ENCODE results near the gene HELT. TPM values are rescaled to one million over a fixed set of nuclear protein-coding genes. Genes with fewer than 3 reads are reported as not detected.

Gene HELT
- total RNA-seq, 1 donor from 2014 or later = not detected

DNA sequence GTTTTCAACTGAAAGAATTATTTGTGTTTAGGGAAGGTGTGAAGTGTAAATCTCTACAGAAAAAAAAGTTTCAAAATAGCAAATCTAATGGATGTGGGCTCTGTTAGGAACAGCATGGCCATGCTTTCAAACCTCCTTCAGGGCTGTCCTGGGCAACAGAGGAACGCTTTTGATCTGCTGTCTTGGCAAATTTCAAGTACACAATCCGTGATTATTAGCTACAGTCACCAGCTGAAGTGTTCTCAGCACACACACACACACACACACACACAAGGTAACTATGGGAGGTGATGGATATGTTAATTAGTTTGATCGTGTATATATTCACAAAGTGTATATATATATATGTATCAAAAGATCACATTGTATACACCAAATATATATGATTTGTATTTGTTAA is 40.5 kb upstream of the HELT start:
- no peaks in the 10 kb centered on the region for H3K36me3 Mint-ChIP-seq (ENCODE audit: insufficient read depth)
- TF ChIP-seq, protein P1, sequence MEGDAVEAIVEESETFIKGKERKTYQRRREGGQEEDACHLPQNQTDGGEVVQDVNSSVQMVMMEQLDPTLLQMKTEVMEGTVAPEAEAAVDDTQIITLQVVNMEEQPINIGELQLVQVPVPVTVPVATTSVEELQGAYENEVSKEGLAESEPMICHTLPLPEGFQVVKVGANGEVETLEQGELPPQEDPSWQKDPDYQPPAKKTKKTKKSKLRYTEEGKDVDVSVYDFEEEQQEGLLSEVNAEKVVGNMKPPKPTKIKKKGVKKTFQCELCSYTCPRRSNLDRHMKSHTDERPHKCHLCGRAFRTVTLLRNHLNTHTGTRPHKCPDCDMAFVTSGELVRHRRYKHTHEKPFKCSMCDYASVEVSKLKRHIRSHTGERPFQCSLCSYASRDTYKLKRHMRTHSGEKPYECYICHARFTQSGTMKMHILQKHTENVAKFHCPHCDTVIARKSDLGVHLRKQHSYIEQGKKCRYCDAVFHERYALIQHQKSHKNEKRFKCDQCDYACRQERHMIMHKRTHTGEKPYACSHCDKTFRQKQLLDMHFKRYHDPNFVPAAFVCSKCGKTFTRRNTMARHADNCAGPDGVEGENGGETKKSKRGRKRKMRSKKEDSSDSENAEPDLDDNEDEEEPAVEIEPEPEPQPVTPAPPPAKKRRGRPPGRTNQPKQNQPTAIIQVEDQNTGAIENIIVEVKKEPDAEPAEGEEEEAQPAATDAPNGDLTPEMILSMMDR (IDR thresholded peaks at IDR 0.05; ENCODE audit: unreplicated experiment) = no peak
- no peaks in the 10 kb centered on the region for H3K4me1 Mint-ChIP-seq (ENCODE audit: low read depth)
- H3K9me3 Mint-ChIP-seq (ENCODE audit: low read depth) = no peaks in the 10 kb centered on the region
- H3K4me3 Mint-ChIP-seq (ENCODE audit: low read depth) = no peak overlapping the region
- DNase-seq (ENCODE audit: low spot score, unreplicated experiment) = no peak
- peaks cover 21% of the 10 kb centered on the region for H3K27me3 Mint-ChIP-seq
- H3K27ac Mint-ChIP-seq = no peak overlapping the region

DNA sequence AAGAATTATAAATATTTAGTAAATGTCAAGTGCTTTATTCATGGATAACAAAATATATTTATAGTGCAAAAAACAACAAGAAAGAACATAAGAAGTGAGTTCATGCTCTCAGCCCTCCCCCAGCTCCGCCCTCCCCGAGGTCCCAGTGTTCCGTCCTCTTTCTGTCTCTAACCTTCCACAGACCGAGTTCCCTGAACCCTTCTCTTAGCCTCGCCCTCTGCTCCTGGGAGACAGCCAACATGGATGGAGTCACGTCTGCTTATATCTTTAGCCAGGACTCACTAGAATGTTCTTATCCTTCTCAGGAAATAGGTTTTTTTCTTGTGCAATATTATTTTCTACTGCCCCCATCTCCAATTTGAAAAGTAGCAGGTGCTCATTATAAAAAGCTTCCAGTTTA is 40.1 kb upstream of the HELT start:
- TF ChIP-seq, protein P1 (IDR thresholded peaks at IDR 0.05; ENCODE audit: unreplicated experiment) = no peak
- Mint-ChIP-seq H3K27me3 (peaks cover 25% of the 10 kb centered on the region), H3K4me1 (ENCODE audit: low read depth) (no peaks in the 10 kb centered on the region), H3K36me3 (ENCODE audit: insufficient read depth) (no peaks in the 10 kb centered on the region), H3K27ac (no peak overlapping the region), H3K9me3 (ENCODE audit: low read depth) (no peaks in the 10 kb centered on the region), H3K4me3 (ENCODE audit: low read depth) (no peak overlapping the region)
- DNase-seq (ENCODE audit: low spot score, unreplicated experiment) = no peak

DNA sequence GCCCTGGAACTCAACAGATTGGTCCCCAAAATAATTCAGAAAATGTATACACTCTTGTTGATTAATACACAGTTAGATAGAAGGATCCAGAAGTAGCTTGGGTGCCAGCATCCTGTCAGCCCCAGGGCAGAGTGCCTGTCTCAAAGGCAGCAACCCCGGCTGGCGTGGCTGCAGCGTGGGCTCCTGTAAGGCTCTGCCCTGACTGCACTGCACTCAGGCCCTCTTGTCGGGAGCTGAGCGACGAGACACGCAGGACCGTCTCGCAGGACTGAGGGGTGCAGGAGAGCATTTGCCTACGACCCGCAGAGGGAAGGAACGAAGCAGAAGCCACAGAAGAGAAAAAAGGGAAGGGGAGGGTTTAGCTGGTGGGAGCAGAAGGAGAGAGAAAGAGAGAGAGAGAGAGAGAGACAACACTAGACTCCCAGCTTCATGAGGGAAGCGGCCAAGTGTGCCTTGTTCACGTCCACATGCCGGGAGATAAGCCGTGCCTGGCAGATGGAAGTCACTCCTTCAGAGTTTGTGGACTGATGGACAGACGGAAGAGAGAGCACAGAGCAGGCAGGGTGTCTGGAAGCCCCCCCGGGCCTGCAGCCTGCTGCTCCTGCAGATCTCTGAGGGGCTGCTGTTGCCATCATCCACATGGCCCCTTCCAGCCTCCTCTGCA is 38.7 kb upstream of the HELT start:
- TF ChIP-seq, protein P1 (IDR thresholded peaks at IDR 0.05; ENCODE audit: unreplicated experiment) = no peak
- H3K27me3 Mint-ChIP-seq = peaks cover 27% of the 10 kb centered on the region
- no peaks in the 10 kb centered on the region for H3K9me3 Mint-ChIP-seq (ENCODE audit: low read depth)
- peak overlapping the region; percentile 51 for H3K27ac Mint-ChIP-seq
- no peaks in the 10 kb centered on the region for H3K36me3 Mint-ChIP-seq (ENCODE audit: insufficient read depth)
- no peak overlapping the region for H3K4me3 Mint-ChIP-seq (ENCODE audit: low read depth)
- DNase-seq (ENCODE audit: low spot score, unreplicated experiment) = no peak
- H3K4me1 Mint-ChIP-seq (ENCODE audit: low read depth) = no peaks in the 10 kb centered on the region

DNA sequence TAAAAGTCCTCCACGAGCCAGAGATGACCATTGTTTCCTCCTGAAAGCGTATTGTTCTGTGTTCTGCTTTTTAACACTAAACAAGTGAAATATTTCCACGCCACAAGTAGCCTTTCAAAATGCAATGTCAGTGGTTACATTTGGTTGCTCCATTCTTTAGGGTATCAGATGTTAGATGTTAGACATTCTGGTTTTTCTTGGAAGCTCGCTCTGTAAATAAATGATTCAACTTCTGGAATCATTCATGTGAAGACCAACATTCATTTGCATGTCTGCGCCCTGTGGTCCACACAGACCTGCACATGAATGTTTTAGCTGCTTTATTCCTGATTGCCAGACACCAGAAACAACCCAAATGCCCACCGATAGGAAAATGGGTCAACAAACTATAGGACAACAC is 38.0 kb upstream of the HELT start:
- peaks cover 24% of the 10 kb centered on the region for H3K27me3 Mint-ChIP-seq
- TF ChIP-seq, protein P1 (IDR thresholded peaks at IDR 0.05; ENCODE audit: unreplicated experiment) = no peak
- H3K27ac Mint-ChIP-seq = no peak overlapping the region
- DNase-seq (ENCODE audit: low spot score, unreplicated experiment) = no peak
- H3K36me3 Mint-ChIP-seq (ENCODE audit: insufficient read depth) = no peaks in the 10 kb centered on the region
- no peak overlapping the region for H3K4me3 Mint-ChIP-seq (ENCODE audit: low read depth)
- H3K9me3 Mint-ChIP-seq (ENCODE audit: low read depth) = no peaks in the 10 kb centered on the region
- H3K4me1 Mint-ChIP-seq (ENCODE audit: low read depth) = no peaks in the 10 kb centered on the region

DNA sequence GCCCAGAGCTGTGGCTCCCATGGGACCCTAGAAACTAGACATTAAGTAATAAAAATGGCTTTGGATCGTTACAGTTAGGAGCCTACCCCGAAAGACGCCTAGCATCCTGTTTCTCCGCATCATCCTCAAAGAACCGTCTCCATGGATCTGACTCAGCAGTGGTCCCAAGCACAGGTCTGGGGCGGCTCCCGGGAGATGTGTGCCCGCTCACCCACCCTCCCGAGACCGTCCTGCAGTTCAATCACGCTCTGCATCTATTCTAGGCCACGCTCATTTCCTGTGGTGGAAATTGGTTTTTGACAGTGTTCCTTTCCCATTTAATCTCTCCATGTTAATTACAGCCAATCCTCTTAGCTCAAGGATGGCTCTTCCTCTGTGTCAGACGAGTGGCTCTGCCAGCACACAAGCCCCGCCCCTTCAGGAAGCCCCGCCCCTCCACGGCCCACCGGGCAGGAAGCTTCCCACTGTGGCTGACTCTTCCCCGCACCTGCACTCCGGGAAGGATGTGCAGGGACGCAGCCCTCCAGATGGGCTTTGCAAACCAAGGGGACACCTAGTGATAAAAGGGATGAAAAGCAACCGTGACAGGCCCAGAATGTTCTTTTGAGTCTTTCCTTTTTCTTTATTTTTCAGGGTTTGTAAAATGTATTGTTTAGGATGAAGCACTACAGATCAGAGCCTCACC is 34.5 kb upstream of the HELT start:
- Mint-ChIP-seq H3K27me3 (peaks cover 24% of the 10 kb centered on the region), H3K36me3 (ENCODE audit: insufficient read depth) (no peaks in the 10 kb centered on the region), H3K27ac (no peak overlapping the region), H3K4me1 (ENCODE audit: low read depth) (no peaks in the 10 kb centered on the region), H3K9me3 (ENCODE audit: low read depth) (no peaks in the 10 kb centered on the region), H3K4me3 (ENCODE audit: low read depth) (no peak overlapping the region)
- DNase-seq (ENCODE audit: low spot score, unreplicated experiment) = no peak
- TF ChIP-seq, protein P1 (IDR thresholded peaks at IDR 0.05; ENCODE audit: unreplicated experiment) = no peak

Measured in progenitor cell of endocrine pancreas (in vitro differentiated cells).